ENCODE data around the gene KIAA1671.

KIAA1671 gene

GRCh38 chr22:24953384-24954113 lies 1.0 kb downstream of the KIAA1671 start:
- DNase-seq = no peak

DNA sequence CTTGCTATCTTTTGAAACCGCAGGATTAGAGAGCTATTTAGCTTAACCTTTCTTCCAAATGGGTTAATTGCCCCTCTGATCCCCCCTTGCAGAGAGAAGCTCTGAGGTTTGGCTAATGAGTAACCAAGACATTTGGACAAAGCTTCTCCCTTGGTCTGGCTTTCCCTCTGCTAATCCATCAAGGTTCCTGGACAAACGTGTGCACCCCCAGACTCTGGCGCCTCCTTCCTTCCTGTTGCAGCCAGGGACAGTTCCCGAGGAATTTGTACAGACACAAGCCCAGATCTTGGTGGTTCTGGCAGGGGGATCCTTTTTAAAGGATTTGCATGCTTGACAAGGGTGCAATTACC lies 1.6 kb downstream of the KIAA1671 start:
- DNase-seq = no peak

DNA sequence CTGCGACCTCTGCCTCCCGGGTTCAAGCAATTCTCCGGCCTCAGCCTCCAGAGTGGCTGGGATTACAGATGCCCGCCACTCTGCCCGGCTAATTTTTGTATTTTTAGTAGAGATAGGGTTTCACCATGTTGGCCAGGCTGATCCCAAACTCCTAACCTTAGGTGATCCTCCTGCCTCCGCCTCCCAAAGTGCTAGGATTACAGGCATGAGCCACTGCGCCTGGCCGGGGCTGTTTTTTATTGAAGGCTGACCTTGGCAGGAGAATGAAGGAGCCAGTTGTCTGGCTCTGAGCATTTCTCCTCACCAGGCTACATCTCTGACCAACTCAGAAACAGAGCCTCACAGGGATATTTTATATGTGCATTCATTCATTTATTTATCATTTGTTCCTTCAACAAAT lies 2.3 kb downstream of the KIAA1671 start:
- no peak for DNase-seq

- no peak for DNase-seq
These were observed 4.5 kb downstream of the KIAA1671 start for GRCh38 chr22:24957043-24957442.

DNA sequence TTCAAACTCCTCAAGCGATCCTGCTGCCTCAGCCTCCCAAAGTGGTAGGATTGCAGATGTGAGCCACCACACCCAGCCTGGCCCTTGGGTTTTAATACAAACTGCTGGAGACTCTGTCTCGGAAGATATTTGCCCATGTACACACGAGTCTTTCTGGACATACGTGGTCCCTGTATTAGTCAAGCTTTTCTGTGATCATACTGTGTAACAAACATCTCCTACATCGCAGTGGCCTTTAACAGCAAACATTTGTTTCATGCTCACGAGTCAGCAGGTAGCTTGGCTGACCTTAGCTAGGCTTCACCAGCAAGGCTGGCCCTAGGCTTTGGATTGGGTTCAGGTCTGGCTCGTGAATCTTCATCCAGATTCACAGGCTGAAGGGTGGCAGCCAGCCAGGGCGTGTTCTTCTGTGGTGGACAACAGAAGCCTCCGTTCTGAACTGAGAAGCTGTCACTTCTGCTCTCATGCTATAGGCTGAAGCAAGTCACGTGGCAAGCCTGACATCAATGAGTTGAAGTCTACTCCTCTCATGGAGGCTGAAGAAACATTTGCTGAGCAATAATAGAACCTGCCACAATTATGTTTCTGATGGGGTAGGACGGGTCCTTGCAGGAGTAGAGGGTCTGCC lies 8.8 kb downstream of the KIAA1671 start:
- no peak for DNase-seq

DNA sequence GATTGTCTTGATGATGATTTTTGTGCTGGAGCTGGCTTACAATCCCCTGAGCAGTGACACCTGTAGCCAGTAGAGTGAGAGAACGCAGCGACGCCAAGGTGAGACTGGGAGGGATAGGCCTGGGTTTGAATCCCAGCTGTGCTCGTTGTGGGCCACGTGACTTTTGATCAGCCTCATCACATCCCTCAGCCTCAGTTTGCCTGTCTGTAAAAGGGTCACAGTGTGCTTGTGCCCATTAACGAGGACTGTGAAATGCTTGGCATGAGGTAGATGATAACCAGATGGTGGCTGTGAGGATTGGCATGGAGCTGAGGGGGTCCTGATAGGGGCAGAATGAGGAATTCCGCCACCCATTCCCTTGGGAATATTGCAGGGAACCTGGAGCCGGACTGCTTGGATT lies 9.6 kb downstream of the KIAA1671 start:
- no peak for DNase-seq

GRCh38 chr22:24962835-24963234 lies 10.3 kb downstream of the KIAA1671 start:
- no peak for DNase-seq

- no peak for DNase-seq
These were observed 11.9 kb downstream of the KIAA1671 start for GRCh38 chr22:24964441-24964840.

GRCh38 chr22:24965822-24966626 lies 13.5 kb downstream of the KIAA1671 start:
- DNase-seq = no peak

DNA sequence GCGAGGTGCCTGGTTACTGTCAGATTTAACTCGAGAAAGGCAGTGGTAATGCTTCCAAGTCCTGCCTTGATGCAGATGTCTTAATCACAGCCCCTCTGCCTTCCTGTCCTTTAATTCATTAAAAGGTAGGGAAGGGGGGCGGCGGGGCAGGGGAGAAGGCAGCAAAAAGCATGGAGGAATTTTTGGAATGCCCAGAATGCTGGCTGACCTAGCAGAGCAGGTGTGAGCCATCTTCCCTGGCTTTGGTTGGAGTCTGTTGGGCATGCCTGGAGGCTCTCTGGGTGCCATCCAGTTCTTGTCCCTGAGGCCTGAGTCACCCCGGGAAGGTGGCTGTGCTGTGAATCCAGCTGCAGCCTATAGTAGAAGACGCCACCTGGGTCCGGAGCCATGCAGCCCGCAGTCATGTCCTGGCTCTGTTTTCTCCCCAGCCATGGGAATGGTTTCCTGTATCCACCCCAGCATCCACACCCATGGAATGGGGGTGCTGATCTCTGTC lies 15.6 kb downstream of the KIAA1671 start:
- DNase-seq = no peak

DNA sequence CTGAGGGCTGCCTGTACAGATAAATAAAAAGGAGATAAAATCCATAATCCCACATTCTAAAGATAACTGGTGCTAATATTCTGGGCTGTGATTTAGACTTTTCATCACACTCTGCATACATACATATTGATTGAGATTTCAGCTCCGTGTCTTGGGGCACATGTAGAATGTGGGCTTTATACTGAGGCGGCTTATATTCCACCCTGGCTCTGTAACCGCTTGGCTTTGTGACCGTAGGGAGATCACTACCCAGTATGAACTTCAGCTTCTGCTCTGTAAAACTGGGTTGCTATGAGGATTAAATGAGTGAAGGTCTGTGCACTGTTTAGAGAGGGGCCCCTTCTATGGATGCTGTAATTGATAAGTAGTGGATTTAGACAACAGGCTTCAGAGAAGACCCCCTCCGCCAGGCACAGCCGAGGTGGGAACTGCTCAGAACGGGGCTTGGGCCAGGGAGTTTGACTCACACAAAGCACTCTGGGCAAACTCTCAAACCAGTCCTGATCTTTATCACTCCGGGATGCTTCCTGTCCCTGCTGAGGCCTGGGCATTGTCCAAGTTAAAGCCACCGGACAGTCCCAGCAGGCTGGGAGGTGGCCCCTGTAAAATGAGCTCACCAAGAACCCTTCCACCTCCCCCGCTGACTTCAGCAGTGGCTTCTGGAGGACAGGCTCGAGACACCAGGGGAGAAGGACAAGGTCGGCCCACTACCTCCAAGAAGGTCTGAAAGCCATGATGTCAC lies 17.2 kb downstream of the KIAA1671 start:
- no peak for DNase-seq

GRCh38 chr22:24972369-24972768 lies 19.9 kb downstream of the KIAA1671 start:
- no peak for DNase-seq

DNA sequence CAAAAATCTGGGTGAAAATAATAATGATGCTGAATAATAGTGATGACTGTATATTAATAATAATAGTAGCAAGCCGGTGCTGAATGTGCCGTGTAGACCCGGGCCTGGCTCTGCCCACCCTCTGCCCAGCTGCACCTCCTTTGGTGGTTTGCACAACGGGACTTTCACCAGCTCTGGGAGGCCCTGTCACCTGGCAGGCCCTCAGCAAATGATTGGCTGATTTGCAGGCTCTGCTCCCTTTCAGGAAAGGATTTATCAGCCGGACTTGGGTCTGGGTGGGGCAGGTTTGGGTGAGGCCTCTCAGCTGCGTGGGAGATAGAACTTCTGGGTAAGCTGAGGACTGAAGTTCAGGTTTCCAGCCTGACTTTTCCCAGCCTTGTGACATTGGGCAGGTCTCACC lies 21.4 kb downstream of the KIAA1671 start:
- no peak for DNase-seq

DNA sequence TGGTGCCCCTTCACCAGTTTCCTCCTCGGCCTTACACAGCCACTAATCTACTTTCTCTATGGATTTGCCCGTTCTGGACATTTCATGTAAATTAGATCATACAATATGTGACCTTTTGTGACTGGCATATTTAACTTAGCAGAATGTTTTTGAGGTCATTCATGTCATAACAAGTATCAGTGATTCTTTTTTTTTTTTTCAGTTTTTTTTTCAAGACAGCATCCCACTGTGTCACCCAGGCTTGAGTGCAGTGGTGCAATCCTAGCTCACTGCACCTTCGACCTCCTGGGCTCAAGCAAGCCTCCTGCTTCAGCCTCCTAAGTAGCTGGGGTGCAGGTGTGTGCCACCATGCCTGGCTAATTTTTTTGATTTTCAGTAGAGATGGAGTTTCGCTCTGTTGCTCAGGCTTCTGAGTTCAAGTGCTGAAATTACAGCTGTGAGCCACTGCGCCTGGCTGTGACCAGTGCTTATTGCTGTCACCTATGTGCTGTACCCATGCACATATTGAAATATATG lies 22.7 kb downstream of the KIAA1671 start:
- no peak for DNase-seq

DNA sequence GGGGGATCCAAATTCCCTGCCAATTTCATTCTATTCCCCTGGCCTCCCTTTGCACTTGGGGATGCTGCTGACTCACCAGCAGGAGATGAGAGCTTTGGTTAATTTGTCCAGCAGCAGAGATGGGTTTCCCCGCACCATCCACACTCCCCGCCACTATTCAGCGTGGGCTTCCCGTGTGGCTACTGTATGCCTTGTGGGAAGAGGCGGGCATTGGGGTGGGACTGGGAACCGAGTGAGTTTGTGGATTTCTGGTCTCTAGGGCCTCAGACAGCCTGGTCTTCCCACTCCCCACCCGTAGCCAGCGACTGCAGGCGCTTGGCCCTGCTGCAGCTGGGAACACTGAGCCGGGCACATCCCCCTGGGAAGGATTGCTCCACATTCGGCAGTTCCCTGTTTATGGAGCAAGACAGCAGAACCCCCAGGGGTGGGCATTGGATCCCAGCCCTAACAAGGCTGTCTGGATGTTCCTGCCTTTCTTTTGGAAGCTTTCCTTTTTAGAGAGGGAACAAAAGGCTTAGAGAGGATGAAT lies 23.4 kb downstream of the KIAA1671 start:
- no peak for DNase-seq

DNA sequence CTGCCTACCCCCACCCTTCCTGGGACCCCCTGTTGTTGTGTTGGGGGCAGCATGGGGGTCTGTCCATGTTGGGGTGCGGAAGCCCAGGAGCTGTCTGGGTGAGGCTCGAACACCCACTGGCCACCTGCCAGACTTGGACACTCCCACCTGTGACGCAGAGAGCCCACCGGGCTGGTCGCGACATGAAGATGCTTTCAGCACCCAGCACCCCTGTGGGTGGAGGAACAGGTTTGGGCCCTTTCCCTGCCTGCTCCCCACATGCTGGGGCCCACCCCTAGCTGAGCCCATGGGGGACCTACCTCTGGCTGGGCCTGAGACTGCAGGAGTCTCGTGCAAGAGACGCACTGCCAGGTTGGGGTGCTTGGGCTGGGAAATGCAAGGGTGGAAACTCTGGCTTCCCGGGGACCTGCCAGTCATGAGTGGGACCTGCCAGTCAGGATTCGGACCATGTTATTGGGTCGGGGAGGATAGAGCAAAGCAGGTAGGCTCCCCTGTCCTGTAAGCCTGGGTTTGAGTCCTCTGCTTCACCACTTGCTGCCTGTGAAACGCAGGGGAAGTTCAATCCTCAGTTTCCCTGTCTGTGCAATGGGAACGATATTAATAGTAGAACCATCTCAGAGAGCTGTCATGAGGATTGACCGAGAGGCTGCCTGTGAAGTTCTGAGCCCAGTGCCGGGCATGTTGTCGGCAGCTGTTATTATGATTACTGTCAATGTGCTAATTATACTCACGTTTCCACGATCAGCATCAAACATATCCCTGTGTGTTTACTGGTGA lies 24.1 kb downstream of the KIAA1671 start:
- no peak for DNase-seq

GRCh38 chr22:24977370-24978221 lies 25.1 kb downstream of the KIAA1671 start:
- DNase-seq = no peak

DNA sequence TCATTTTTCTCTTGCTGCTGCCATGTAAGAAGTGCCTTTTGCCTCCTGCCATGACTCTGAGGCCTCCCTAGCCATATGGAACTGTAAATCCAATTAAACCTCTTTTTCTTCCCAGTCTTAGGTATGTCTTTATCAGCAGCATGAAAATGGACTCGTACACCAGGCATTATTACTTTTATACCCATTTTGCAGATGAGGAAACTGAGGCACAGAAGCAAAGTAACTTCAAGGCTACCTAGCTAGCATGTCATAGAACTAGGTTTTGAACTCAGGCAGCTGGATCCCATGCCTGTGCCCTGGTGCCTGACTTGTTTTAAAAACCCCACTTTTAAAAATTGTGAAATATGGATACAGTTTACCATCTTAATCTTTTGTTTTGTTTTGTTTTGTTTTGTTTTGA lies 25.8 kb downstream of the KIAA1671 start:
- DNase-seq = no peak

DNA sequence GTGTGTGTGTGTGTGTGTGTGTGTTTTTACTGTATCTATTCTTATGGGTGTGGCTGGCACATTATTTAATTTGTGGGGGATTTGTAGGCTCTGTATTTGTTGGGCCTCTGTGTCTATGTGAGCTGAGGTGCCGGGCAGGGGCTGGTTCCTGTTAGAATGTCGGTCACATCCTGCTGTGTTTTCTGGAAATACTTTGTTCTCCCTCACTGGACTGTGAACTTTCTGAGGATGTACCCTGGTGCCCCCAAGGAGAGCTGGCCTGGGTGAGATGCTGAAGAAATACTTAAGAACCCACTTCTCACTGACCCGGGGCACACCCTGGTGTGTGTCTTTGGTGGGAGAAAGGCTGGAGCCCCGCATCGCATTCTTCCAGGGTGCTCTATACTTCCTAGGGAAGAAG lies 28.6 kb downstream of the KIAA1671 start:
- no peak for DNase-seq

DNA sequence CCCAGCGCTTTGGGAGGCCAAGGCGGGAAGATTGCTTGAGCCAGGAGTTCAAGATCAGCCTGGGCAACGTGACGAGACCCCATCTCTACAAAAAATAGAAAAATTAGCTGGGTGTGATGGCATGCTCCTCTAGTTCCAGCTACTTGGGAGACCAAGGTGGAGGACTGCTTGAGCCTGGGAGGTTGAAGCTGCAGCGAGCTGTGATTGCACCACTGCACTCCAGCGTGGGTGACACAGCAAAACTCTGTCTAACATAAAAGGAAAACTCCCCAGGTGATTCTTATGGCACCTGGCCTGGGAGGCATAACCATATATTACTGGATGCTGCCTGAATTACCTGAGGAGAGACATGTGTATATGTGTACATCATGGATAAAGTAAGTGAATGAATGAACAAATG lies 29.1 kb downstream of the KIAA1671 start:
- no peak for DNase-seq

Data from activated CD4-positive, alpha-beta T cell treated with anti-CD3 and anti-CD28 coated beads, Interleukin-2, amount 50 U/mL, for 16 hours (primary cell).